HG03571 (cell line): ENCODE measurements around the gene MIDN.
A peak's percentile ranks its signal among the peaks of the same experiment; 100 is the strongest.

Experiments
- ATAC-seq: cut with Tn5 transposase; IDR thresholded peaks from one replicate; pipeline ENCODE4 v1.9.1; 2021; ENCODE audit not compliant: unreplicated experiment

The MIDN gene

DNA sequence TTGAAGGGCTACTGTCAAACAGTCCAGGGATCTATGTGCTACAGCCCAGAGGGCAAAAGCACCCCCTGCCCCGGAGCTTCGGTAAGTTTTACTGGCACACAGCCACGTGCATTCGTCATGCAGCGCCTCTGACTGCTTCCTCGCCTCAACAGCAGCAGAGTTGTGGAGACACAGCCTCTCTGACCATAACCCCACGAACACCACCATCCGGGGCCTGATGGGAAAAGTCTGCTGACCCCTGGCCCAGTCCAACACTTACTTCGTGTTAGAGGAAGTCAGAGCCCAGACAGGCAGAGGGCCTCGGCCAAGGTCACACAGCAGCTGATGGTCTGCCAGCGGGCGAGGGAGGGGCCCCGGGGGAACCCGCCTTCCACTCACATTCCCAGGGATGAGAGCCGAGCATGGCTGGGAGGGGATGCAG lies 15.7 kb upstream of the MIDN start:
- ATAC-seq: no peak

DNA sequence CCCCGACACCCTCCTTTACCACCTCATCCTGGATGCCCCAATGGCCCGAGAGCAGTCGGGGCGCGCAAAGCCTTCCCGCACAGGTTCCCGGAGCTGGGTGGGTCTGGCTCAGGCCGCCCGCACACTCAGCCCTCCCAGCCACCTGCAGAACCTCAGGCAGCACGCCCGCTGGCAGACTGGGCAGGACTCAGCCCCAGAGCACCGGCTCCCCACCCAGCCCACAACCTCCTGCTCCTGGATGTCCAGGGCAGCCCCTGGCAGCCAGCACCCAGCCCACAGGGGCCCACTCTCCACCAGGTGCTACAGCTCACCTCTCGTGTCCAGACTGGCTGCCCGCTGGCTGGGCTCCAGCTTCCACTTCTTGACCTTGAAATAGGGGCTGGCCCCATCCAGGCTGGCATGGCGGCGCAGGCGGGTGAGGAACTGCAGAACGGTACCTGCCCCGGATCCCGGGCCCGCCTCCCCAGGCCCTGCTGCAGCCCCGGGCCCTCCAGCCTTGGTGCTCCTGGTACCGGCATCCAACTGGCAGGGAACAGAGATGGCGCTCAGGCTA lies 15.2 kb upstream of the MIDN start:
- no peak for ATAC-seq

DNA sequence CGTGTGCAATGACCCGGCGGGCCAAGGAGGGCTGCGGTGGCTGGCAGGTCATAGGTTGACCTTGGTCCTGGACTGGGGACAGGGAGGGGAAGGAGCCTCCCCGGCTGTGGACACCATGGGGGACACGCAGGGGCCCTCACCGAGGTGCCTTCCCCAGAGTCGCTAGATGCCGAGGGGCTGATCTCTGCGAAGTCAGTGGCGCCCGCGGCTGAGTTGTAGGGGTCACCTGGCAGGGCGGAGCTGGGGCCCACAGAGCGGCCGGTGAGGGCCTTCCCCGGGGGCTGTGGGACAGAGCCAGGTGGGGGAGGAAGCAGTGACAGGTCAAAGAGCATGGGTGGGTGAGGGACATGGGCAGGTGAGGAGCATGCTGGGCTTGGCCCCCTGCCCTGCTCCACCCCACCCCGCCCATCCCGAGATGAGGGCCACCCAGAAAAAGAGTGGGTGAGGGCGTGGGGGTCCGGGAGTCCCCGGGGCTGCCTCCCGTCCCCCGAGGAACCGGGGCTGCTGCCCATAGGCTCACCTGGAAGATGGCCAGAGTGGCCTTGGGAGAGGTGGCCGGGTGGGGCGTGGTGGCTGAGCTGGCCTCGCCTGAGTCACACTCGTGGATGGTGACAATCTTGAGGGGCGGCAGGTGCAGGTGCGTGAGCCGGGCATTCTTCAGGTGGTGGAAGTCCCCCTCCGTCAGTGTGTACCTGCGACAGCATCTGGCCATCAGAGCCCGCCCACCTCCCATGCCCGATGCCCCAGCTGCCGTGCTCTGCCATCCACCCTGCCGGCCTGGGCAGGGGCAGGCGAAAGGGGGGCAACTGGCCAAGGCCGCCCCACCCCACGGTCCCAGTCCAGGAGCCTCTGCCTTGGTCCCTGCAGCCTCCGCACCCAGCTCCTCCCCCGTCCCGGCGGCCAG lies 14.1 kb upstream of the MIDN start:
- no peak for ATAC-seq

DNA sequence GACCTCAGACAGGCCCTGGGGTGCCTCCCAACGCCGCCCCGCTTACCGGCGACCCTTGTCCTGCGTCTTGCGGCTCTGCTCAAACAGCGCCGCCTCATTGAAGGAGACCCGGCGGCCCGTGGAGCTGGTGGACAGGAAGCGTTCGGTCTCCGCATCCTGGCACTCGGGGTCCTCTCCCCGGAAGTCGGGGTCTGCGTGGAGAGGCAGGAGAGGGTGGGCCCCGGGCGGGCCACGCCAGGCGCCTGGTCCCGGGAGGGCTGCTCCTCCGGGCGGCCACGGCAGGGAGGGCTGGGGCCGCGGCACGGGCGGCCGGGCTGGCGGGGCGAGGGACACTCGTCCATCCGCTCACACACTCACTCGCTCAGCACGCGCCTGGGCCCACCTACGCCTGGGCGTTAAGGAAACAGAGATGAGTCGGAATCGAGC lies 13.4 kb upstream of the MIDN start:
- ATAC-seq: no peak

DNA sequence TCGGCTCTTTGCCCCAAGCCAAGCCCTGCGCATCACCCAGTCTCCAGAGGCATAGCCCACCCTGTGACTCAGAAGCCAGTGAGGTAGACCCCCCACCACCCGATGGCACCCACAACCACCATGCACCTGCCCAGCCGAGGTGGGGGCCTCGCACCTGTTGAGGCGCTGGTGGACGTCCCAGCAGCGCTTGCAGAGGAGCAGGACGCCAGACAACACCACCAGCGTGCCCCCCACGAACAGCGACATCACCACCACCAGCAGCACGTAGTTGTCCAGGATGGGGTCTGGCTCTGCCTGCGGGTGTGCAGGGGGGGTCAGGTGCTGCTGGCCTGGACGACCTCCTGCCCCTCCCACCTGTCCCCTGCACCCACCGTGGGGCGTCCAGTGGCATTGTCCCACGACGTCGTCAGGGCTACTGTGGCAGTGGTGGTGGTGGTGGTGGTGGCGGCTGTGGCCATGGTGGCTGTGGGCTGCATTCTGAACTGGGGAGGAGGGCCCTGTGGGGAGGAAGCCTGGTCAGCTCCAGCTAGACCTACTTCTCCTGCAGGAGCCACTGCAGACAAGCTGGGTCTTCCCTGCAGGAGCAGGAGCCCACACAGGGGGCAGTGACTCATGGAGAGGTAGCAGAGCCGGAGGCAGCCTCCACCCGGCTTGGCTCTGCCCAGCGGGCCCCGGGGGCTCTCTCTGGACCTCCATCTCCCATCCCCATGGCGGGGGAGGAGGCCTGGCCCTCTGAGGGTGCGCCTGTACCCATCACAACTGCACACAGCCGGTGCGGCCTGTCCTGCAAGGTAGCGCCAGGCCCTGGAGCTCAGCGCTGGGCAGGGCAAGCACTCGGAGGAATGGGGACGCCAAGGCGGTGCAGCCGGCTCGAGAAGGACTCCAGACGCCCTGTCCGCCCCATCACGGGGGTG lies 12.5 kb upstream of the MIDN start:
- no peak for ATAC-seq

DNA sequence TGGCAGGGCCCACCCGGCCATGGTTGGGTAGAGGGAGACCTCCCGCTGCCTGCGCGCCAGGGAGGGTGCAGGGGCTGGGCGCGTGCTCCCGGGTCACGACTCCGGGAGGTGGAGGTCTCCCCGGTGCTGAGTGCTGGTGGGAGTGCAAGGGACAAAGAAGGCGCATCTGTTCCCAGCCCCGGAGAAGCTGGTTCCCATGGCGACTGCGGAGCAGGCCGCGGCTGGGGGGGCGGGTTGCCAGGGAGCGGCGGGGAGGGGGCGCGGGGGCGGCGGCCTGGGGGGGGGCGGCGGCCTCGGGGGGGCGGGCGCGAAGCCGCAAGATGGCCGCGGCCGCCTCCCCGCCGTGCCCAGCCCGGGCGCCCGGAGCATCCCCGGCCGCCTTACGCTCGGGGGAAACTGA lies 11.8 kb upstream of the MIDN start:
- no peak for ATAC-seq

DNA sequence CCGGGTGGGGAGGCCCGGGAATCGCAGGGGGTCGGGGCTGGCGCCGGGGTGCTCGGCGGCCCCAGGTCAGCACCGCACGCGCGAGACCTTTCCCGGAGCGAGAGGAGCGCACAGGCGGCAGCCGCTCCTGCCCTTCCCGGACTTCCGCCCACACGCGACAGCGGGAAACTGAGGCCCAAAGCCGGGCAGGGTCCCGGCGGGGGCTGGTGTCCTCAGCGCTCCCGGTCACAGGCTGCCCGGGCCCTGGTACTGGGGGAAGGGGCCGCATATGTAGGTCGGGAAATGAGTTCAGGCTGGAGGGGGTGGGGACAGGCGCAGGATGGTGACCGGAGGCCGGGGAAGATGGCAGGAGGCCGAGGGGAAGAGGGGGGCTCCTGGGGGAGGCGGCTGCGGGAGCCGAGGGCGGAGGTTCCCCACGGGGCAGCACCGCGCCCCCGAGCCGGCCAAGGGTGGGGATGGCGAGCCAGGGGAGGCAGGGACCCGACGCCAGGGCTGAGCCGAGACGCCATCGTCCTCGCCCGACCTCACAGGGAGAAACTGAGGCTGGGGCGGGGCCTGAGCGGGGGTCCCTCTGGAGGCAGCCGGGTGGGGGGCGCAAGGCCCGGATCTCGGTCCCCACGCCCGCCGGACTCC lies 11.2 kb upstream of the MIDN start:
- no peak for ATAC-seq

DNA sequence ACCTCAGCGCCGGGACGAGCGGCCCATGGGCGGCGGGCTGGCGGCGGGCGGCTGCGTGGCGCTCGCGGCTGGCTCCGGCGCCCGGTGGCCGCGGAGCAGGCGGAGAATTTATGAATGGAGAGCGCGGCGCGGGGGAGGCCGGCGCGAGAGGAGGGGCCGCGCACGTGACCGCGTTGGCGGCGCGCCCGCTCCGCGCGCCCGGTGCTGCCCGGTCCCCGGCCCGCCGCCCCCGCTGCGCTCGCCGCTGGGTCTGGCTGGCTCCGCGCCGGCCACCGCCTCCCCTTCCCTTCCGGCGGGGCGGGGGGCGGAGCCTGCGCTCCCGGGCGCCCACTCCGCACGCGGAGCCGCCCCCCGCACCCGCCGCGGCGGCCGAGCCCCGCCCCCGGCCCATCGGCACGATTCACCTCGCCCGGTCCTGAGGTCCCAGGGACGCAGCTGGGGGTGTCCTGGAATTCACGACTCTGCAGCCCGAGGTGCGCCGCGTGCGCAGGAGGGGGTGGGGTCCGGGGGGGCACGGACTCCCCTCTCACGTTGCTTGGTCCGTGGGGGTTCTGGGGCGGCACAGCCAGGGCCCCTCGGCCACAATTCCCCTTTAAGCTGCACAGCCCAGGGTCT lies 10.5 kb upstream of the MIDN start, which contains the start of gene CBARP:
TSS of gene CBARP (minus strand) at position 252 of the 615 bp plus-strand sequence. CDS start 1,905 bp downstream, outside the sequence.
- ATAC-seq: no peak

DNA sequence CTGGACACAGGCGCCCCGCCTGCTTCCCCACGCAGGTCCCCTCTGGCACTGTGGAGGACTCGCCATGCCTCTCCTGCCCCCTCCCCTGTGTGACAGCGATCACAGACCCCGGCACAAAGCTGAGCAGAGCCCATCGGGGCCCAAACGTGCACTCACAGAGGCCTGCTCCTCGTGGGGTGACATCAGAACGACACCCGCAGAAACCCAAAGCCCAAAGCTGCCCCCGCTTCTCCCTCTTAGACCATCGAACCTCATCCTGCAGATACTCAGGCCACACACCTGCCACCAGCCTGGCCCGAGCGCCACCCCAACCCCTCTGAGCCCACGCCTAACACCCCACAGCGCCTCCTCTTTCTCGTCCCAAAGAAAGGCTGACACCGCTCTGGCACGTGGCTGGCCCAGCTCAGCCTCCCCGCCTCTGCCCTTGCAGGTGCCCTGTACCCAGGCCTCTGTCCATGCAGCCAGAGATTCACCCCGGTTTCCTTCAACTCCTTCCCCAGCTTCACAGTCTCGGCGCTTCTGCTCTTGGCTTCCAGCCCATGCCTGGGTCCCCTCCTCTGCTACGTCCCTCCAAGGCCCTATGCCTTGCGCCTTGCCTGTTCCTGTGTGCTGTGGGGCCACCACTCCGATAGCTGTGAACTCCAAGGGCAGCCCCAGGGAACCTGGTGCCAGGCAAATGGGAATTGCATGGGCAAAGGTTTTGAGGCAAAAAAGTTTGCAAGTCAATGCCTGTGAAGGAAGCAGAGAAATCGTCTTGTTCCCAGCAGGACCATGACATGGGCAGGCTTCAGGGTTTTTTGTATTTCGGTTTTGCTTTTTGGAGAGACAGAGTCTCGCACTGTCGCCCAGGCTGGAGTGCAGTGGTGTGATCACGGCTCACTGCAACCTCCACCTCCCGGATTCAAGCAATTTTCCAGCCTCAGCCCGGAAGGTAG lies 9.7 kb upstream of the MIDN start:
- ATAC-seq: no peak

DNA sequence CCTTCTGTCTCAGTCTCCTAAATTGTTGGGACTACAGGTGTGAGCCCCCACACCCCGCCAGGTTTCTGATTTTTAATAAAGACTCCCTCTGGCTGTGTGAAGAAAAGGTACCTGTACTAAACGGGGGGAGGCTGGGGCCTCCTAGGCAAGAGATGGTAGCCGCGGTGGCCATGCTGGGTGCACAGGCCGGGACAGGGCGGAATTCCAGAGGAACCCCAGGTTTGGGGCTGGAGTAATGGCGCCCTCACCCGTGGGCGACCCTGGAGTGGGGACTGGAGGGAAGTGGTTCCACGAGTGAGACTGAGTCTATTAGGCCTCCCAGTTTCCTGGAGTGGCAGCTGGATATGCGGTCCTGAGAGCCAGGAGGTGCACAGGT lies 9.0 kb upstream of the MIDN start:
- no peak for ATAC-seq

DNA sequence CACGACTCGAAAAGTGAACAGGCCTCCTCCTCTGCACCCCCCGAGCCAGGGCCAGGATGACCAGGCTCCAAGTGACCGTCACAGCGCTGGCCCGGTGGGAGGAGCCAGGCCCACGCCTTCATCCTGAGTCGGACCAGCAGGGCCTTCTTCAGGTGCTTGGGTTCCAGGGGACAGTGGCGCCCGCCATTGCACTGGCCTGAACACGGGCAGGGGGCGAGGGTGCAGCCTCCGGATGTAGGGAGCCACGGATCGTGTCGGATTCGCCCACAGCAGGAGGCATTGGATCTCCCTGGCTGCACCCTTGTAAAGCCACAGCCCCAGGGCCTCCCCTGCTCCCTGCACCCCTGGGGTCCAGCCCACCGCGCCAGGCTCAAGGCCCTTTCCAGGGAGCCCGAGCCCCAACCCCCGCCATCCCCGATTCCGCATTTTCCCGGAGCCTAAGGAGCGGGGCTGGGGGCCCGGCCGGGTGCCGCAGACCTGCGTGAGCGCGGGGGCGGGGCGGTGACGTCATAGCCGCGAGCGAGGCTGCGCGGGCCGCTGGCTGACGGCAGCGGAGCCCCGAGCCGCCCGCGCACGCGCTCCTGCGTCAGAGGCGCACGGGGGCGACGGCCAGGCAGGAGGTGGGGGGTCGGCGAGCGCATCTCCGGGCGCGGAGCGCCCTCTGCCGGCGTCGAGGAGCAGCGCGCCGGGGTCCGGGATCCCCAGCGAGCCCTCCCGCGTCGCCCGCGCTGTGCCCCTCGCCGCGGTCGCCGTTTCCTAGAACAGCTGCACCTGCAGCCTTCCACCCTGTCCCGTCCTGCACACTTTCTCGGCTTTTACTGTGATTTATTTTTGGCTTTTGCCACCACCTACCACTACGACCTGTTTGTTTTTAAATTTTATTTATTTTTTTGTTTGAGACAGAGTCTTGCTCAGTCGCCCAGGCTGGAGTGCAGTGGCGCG lies 8.3 kb upstream of the MIDN start:
- no peak for ATAC-seq

DNA sequence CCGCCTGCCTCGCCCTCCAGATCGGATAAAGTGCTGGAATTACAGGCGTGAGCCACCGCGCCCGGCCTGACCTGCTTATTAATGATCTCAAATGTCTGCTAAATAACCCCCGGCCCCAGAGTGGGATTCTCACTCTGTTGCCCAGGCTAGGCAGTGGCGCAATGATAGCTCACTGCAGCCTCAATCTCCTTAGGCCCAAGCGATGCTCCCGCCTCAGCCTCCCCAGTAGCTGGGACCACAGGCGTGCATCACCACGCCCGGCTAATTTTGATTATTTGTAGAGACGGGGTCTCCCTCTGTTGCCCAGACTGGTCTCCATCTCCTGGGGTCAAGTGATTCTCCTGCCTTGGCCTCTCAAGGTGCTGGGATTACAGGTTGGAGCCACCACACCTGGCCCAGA lies 7.5 kb upstream of the MIDN start:
- ATAC-seq: no peak

DNA sequence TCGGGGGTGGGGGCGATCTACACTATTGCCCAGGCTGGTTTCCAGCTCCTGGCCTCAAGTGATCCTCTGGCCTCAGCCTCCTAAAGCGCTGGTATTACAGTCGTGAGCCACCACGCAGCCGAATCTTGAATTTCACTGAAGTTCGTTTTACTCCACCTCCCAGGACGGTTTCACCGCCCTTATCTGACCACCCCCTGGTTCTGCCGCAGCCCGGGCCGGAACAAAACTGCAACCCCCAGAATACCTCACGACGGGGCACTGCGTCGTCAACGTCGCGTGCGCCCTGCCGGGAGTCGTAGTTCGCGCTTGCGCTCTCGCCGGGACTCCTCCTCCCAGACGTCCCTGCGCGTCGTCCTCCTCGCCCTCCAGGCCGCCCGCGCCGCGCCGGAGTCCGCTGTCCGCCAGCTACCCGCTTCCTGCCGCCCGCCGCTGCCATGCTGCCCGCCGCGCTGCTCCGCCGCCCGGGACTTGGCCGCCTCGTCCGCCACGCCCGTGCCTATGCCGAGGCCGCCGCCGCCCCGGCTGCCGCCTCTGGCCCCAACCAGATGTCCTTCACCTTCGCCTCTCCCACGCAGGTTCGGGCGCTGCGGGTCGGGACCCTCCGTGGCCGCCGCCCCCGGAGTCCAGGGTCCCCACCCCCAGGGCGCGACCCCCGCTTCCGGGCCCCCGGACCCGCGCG lies 6.8 kb upstream of the MIDN start, which contains the start of gene ATP5F1D:
TSS of gene ATP5F1D (plus strand) at position 335 of the 679 bp plus-strand sequence. CDS start at position 435, 100 bp downstream.
- ATAC-seq: peak; percentile 49

DNA sequence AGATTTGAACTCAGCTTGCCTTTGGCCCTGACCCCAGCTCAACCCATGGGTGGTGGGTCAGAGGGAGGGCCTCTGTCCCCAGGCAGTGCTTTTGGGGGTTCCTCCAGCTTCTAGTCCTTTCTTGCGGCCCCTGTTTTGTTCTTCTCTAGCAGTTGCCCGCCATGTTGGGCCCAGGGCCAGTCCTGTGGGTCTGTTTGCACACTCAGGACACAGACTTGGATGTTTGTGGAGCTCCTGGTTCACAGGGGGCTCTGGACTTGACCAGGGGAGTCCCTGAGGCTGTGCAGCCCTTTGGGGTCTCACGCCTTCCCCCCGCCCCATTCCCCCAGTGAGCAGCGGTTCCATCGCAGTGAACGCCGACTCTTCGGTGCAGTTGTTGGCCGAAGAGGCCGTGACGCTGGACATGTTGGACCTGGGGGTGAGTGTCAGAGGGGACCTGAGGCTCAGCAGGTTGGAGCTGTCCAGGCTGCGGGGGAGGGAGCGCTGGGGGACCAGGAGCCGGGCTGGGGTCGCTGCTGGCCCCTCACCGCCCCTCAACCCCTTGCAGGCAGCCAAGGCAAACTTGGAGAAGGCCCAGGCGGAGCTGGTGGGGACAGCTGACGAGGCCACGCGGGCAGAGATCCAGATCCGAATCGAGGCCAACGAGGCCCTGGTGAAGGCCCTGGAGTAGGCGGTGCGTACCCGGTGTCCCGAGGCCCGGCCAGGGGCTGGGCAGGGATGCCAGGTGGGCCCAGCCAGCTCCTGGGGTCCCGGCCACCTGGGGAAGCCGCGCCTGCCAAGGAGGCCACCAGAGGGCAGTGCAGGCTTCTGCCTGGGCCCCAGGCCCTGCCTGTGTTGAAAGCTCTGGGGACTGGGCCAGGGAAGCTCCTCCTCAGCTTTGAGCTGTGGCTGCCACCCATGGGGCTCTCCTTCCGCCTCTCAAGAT lies 4.4 kb upstream of the MIDN start:
- no peak for ATAC-seq

DNA sequence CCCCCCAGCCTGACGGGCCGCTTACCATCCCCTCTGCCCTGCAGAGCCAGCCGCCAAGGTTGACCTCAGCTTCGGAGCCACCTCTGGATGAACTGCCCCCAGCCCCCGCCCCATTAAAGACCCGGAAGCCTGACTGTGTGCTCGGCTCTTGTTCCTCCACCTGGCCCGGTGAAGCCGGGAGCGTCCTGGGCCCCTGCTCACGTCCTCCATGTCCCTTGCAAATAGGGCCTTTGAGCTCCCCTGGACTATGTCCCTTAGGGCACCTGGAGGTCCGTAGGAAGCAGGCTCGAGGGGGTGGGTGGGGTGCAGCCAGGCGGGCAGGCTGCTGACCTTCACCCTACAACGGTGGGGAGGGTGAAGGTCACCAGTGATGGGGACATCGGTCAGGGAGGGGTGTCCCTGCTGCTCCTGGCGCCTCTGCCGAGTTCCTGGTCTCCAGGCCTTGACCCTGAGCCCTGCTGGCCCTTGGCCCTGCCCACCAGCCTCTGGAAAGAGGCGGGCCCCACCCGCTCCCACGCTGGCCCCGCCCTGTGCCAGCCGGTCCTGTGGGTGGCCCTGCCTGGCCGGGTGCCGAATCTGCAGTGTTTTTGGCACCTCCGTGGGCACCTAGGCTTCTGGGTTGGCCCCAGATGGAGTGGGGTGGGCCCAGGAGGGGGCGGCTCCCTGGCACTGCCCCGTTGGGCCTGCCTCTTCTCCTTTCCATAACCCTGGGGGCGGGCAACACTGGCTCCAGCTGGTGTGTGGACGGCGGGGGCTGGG lies 3.5 kb upstream of the MIDN start:
- ATAC-seq: no peak
